ENCODE measurements around the gene PARP15.

Gene PARP15

GRCh38 chr3:122576174-122576940 lies 1.1 kb upstream of the PARP15 start:
- DNase-seq, result no peak

GRCh38 chr3:122578069-122578740 lies 755 bp downstream of the PARP15 start:
- no peak for DNase-seq

GRCh38 chr3:122580470-122580869 lies 3.0 kb downstream of the PARP15 start:
- no peak for DNase-seq

- DNase-seq, result no peak
Observed at GRCh38 chr3:122581622-122582021, 4.2 kb downstream of the PARP15 start.

- DNase-seq, result no peak
Observed at GRCh38 chr3:122582390-122582789, 4.9 kb downstream of the PARP15 start.

- no peak for DNase-seq
Observed at GRCh38 chr3:122586098-122586497, 8.6 kb downstream of the PARP15 start.

GRCh38 chr3:122586773-122587485 lies 9.5 kb downstream of the PARP15 start:
- no peak for DNase-seq

- no peak for DNase-seq
Observed at GRCh38 chr3:122587572-122587971, 10.1 kb downstream of the PARP15 start.

- no peak for DNase-seq
Observed at GRCh38 chr3:122589297-122589696, 11.8 kb downstream of the PARP15 start.

- no peak for DNase-seq
Observed at GRCh38 chr3:122590610-122591009, 13.2 kb downstream of the PARP15 start.

GRCh38 chr3:122594025-122594424 lies 16.6 kb downstream of the PARP15 start:
- DNase-seq, result no peak

GRCh38 chr3:122598151-122598550 lies 20.7 kb downstream of the PARP15 start:
- no peak for DNase-seq

GRCh38 chr3:122598556-122598955 lies 21.1 kb downstream of the PARP15 start:
- DNase-seq, result no peak

- DNase-seq, result no peak
Observed at GRCh38 chr3:122602011-122602710, 24.7 kb downstream of the PARP15 start.

- no peak for DNase-seq
Observed at GRCh38 chr3:122603056-122603455, 25.6 kb downstream of the PARP15 start.

GRCh38 chr3:122606330-122606729 lies 28.9 kb downstream of the PARP15 start:
- no peak for DNase-seq

- no peak for DNase-seq
Observed at GRCh38 chr3:122608916-122609315, 31.5 kb downstream of the PARP15 start.

GRCh38 chr3:122609798-122610559 lies 32.5 kb downstream of the PARP15 start:
- DNase-seq, result no peak

- no peak for DNase-seq
Observed at GRCh38 chr3:122612696-122613095, 35.2 kb downstream of the PARP15 start.

- no peak for DNase-seq
Observed at GRCh38 chr3:122615303-122615702, 37.9 kb downstream of the PARP15 start.

GRCh38 chr3:122618614-122619013 lies 41.2 kb downstream of the PARP15 start:
- no peak for DNase-seq

- no peak for DNase-seq
Observed at GRCh38 chr3:122619040-122619439, 41.6 kb downstream of the PARP15 start.

Measured in NCI-H1436 (cell line).